Panc1 (cell line): Measurements from ENCODE around the gene BMF. TPM values are rescaled to one million over a fixed set of nuclear protein-coding genes. Genes with fewer than 3 reads are reported as not detected.

Experiments used
- ATAC-seq: fragments of 200-7000 bp; cut with Tn5 transposase; 2 replicates; pipeline ENCODE4 v1.9.1; 2020; ENCODE audit warnings: mild to moderate bottlenecking, moderate library complexity
- BruUV-seq: library from RNA; stranded (reverse); fragments of 400-500 nt; replicated peaks from 2 replicates; lab custom pipeline; 2021; lab: Mats Ljungman, UMichigan
- CTCF ChIA-PET: fragments of 300-600 bp; sonication (Branson Sonifier 250); formaldehyde crosslinking; loops from one replicate; lab custom pipeline; 2022; ENCODE audit warnings: antibody characterized with exemption; lab: Charles Lee
- POLR2A ChIA-PET: fragments of 300-600 bp; sonication (Branson Sonifier 250); formaldehyde crosslinking; loops from one replicate; lab custom pipeline; 2022; ENCODE audit warnings: antibody characterized with exemption; lab: Charles Lee
- DNase-seq: peaks from one replicate; pipeline ENCODE4 v3.0.0-alpha.2; 2010; ENCODE audit warnings: low read depth, low spot score
- H3K27ac ChIP-seq: 2 replicates; pipeline ENCODE4 v1.5.1; 2011; ENCODE audit warnings: mild to moderate bottlenecking, low read length, inconsistent platforms
- H3K27me3 ChIP-seq: fragments of 200-500 bp; sonication (Bioruptor generic); 2 replicates; pipeline ENCODE4 v1.6.0; 2014; ENCODE audit warnings: low read length, inconsistent platforms; ENCODE audit not compliant: control insufficient read depth, insufficient read depth
- H3K36me3 ChIP-seq: fragments of 200-500 bp; sonication (Bioruptor generic); 2 replicates; pipeline ENCODE4 v1.5.1; 2014; ENCODE audit warnings: inconsistent platforms, mild to moderate bottlenecking, low read length, moderate library complexity; ENCODE audit not compliant: control insufficient read depth, insufficient read depth
- H3K4me1 ChIP-seq: 2 replicates; pipeline ENCODE4 v1.5.1; 2011; ENCODE audit warnings: inconsistent platforms, mild to moderate bottlenecking, low read length, moderate library complexity; ENCODE audit not compliant: control insufficient read depth, insufficient read depth
- H3K4me3 ChIP-seq, 2 experiments: 2 replicates each; pipeline ENCODE4 v1.5.1; 2011 to 2012; ENCODE audit warnings: low read depth in 2 of 2, low read length in 2 of 2, mild to moderate bottlenecking in 2 of 2, inconsistent platforms in 1 of 2, moderate library complexity in 1 of 2
- H3K9me3 ChIP-seq: fragments of 200-500 bp; sonication (Bioruptor generic); 2 replicates; pipeline ENCODE4 v1.5.1; 2014; ENCODE audit warnings: low read depth, mild to moderate bottlenecking, inconsistent platforms, low read length, moderate library complexity; ENCODE audit not compliant: control insufficient read depth, insufficient read depth
- CTCF ChIP-seq: fragments of 450-650 bp; IDR thresholded peaks from 2 replicates; pipeline ENCODE4 v1.5.1; 2017; ENCODE audit warnings: mild to moderate bottlenecking
- POLR2AphosphoS5 ChIP-seq: IDR thresholded peaks from 2 replicates; pipeline ENCODE4 v1.6.1; 2012; ENCODE audit warnings: mild to moderate bottlenecking, low read depth, low read length, moderate library complexity
- REST ChIP-seq, 2 experiments: IDR thresholded peaks; 2 replicates each; pipeline ENCODE4 v1.6.1; 2011 to 2012; ENCODE audit warnings: low read depth in 2 of 2, control low read depth in 1 of 2, low read length in 1 of 2, mild to moderate bottlenecking in 1 of 2, moderate library complexity in 1 of 2; ENCODE audit not compliant: insufficient read depth in 1 of 2
- SIN3A ChIP-seq: IDR thresholded peaks from 2 replicates; pipeline ENCODE4 v1.6.1; 2012; ENCODE audit warnings: low read depth, mild to moderate bottlenecking, low read length, moderate library complexity, borderline replicate concordance; ENCODE audit not compliant: insufficient read depth
- TCF7L2 ChIP-seq: IDR thresholded peaks from 2 replicates; pipeline ENCODE4 v1.6.1; 2011; ENCODE audit warnings: mild to moderate bottlenecking, low read depth, low read length, inconsistent platforms
- in situ Hi-C: cut with HindIII; loops from 2 replicates; pipeline ENCODE4 v1.10.0; 2016; ENCODE audit warnings: low sequenced_read_pairs, low pct_unique_long_range_greater_than_20kb
- intact Hi-C: fragments of 100-400 bp; cut with micrococcal nuclease; formaldehyde crosslinking; loops from one replicate; pipeline ENCODE4 v1.10.0; 2022; ENCODE audit not compliant: unreplicated experiment
- total RNA-seq: library from RNA; stranded (reverse); gene quantifications from one replicate; pipeline ENCODE4 v1.2.1, GENCODE V29; 2021; ENCODE audit not compliant: unreplicated experiment

Gene BMF
- total RNA-seq, 1 experiment from 2014 or later: 7.8 TPM

GRCh38 chr15:40100947-40101905, 7.5 kb downstream of the BMF start:
- Histone ChIP-seq H3K27ac (0 out of 2 replicates have a peak overlapping the region, but pooled peaks have one; percentile 5), H3K4me3 (no peak overlapping the region), H3K27me3 (no peaks in the 10 kb centered on the region), H3K4me1 (peaks cover 69% of the 10 kb centered on the region), H3K9me3 (no peaks in the 10 kb centered on the region), H3K36me3 (no peaks in the 10 kb centered on the region)
- ChIA-PET CTCF (no interaction called here), POLR2A (interaction anchor here (0.7 kb wide), 1 partner anchor 22 kb away, joined by 11 read pairs; no protein-coding TSS in a partner anchor)
- no TSS peak for BruUV-seq
- DNase-seq: no peak
- in situ Hi-C loops (no loop called here), intact Hi-C loops (no loop called here)
- no peak for ATAC-seq
- TF ChIP-seq CTCF (no peak), TCF7L2 (no peak), SIN3A (no peak), REST (IDR thresholded peaks at IDR 0.05; ENCODE audit: insufficient read depth in 1 of 2, low read depth in 2 of 2, low read length in 1 of 2) (no peak), POLR2AphosphoS5 (no peak)

GRCh38 chr15:40100123-40100946, 8.3 kb downstream of the BMF start:
- no peaks in the 10 kb centered on the region for H3K9me3 ChIP-seq
- POLR2A ChIA-PET: no interaction called here
- CTCF ChIA-PET: interaction anchor here (0.6 kb wide), 1 partner anchor 191 kb away, joined by 3 read pairs; no protein-coding TSS in a partner anchor
- H3K27me3 ChIP-seq: no peaks in the 10 kb centered on the region
- no peaks in the 10 kb centered on the region for H3K36me3 ChIP-seq
- no peak for TF ChIP-seq CTCF
- TF ChIP-seq SIN3A: no peak
- no peak for TF ChIP-seq TCF7L2
- no peak for TF ChIP-seq POLR2AphosphoS5
- TF ChIP-seq REST (IDR thresholded peaks at IDR 0.05; ENCODE audit: insufficient read depth in 1 of 2, low read depth in 2 of 2, low read length in 1 of 2): no peak
- H3K4me3 ChIP-seq: no peak overlapping the region
- no peak for ATAC-seq
- intact Hi-C loops: no loop called here
- H3K4me1 ChIP-seq: peaks cover 73% of the 10 kb centered on the region
- peak overlapping the region; percentile 48; the same call in 1 of the 2 replicates for H3K27ac ChIP-seq
- BruUV-seq: no TSS peak
- no peak for DNase-seq
- in situ Hi-C loops: no loop called here
